WTC11 (cell line): ENCODE measurements around the gene DUOX2.

Experiments
- CTCF ChIP-seq: fragments of 200-600 bp; IDR thresholded peaks from 2 replicates; pipeline ENCODE4 v1.8.0; 2022; ENCODE audit warnings: antibody characterized with exemption
- E2F4 ChIP-seq: sonication (generic); formaldehyde crosslinking; IDR thresholded peaks from 2 replicates; pipeline ENCODE4 v1.8.1; 2022; ENCODE audit warnings: low read depth, mild to moderate bottlenecking, moderate library complexity, missing genetic modification reagents, borderline replicate concordance
- E2F5 ChIP-seq: sonication (generic); formaldehyde crosslinking; IDR thresholded peaks from 2 replicates; pipeline ENCODE4 v1.8.1; 2022; ENCODE audit warnings: mild to moderate bottlenecking, moderate library complexity, missing genetic modification reagents
- FOXJ3 ChIP-seq: sonication (generic); formaldehyde crosslinking; IDR thresholded peaks from 2 replicates; pipeline ENCODE4 v1.9.0; 2021; ENCODE audit warnings: missing genetic modification reagents, mild to moderate bottlenecking, borderline replicate concordance
- FOXK1 ChIP-seq: sonication (generic); formaldehyde crosslinking; IDR thresholded peaks from 2 replicates; pipeline ENCODE4 v1.8.0; 2022; ENCODE audit warnings: mild to moderate bottlenecking, moderate library complexity, missing genetic modification reagents
- HMGXB4 ChIP-seq: sonication (generic); formaldehyde crosslinking; IDR thresholded peaks from 2 replicates; pipeline ENCODE4 v1.8.1; 2023; ENCODE audit warnings: mild to moderate bottlenecking, moderate library complexity, missing genetic modification reagents
- MAX ChIP-seq: sonication (generic); formaldehyde crosslinking; IDR thresholded peaks from 2 replicates; pipeline ENCODE4 v1.8.0; 2022; ENCODE audit warnings: mild to moderate bottlenecking, missing genetic modification reagents
- MYBL2 ChIP-seq: sonication (generic); formaldehyde crosslinking; IDR thresholded peaks from 2 replicates; pipeline ENCODE4 v1.8.1; 2023; ENCODE audit warnings: mild to moderate bottlenecking, moderate library complexity, missing genetic modification reagents
- SMAD3 ChIP-seq: sonication (generic); formaldehyde crosslinking; IDR thresholded peaks from 2 replicates; pipeline ENCODE4 v1.8.0; 2022; ENCODE audit warnings: missing genetic modification reagents, mild to moderate bottlenecking, borderline replicate concordance
- TCF7 ChIP-seq: sonication (generic); formaldehyde crosslinking; IDR thresholded peaks from 2 replicates; pipeline ENCODE4 v1.8.0; 2022; ENCODE audit warnings: mild to moderate bottlenecking, low read depth, missing genetic modification reagents, moderate library complexity
- TEAD4 ChIP-seq: sonication (generic); formaldehyde crosslinking; IDR thresholded peaks from 2 replicates; pipeline ENCODE4 v1.8.0; 2022; ENCODE audit warnings: mild to moderate bottlenecking, missing genetic modification reagents
- ZNF121 ChIP-seq: sonication (generic); formaldehyde crosslinking; IDR thresholded peaks from 2 replicates; pipeline ENCODE4 v1.8.0; 2023; ENCODE audit warnings: missing genetic modification reagents

GRCh38 chr15:45083223-45083622, 30.7 kb downstream of the DUOX2 start:
- TF ChIP-seq CTCF (no peak), MAX (no peak), FOXK1 (CRISPR knock-in tag) (no peak), E2F5 (no peak), FOXJ3 (CRISPR knock-in tag) (no peak), HMGXB4 (CRISPR knock-in tag) (no peak), MYBL2 (CRISPR knock-in tag) (no peak), TCF7 (CRISPR knock-in tag) (no peak), ZNF121 (CRISPR knock-in tag) (no peak), SMAD3 (CRISPR knock-in tag) (no peak), TEAD4 (CRISPR knock-in tag) (no peak), E2F4 (CRISPR knock-in tag) (no peak)
